Peyer's patch (tissue), 4 donors: ENCODE measurements around the gene NHEJ1.

Experiments used
- POLR2A ChIP-seq, 2 donors: fragments of 450-650 bp; IDR thresholded peaks; one replicate each; pipeline ENCODE4 v1.5.1; 2017; ENCODE audit warnings: antibody characterized with exemption in 2 of 2, mild to moderate bottlenecking in 2 of 2, moderate library complexity in 2 of 2
- TF ChIP-seq, protein P1 (sequence below), 6 experiments: fragments of 450-650 bp in 4 of 6; fragments of 200-600 bp in 2 of 6; sonication (generic) in 1 of 6; IDR thresholded peaks; one replicate each; pipeline ENCODE4 v1.5.1; 2017 to 2019; ENCODE audit warnings: antibody characterized with exemption in 6 of 6, mild to moderate bottlenecking in 3 of 6, moderate library complexity in 1 of 6

- TF ChIP-seq POLR2A (IDR thresholded peaks at IDR 0.05) = no peak
- TF ChIP-seq, protein P1, sequence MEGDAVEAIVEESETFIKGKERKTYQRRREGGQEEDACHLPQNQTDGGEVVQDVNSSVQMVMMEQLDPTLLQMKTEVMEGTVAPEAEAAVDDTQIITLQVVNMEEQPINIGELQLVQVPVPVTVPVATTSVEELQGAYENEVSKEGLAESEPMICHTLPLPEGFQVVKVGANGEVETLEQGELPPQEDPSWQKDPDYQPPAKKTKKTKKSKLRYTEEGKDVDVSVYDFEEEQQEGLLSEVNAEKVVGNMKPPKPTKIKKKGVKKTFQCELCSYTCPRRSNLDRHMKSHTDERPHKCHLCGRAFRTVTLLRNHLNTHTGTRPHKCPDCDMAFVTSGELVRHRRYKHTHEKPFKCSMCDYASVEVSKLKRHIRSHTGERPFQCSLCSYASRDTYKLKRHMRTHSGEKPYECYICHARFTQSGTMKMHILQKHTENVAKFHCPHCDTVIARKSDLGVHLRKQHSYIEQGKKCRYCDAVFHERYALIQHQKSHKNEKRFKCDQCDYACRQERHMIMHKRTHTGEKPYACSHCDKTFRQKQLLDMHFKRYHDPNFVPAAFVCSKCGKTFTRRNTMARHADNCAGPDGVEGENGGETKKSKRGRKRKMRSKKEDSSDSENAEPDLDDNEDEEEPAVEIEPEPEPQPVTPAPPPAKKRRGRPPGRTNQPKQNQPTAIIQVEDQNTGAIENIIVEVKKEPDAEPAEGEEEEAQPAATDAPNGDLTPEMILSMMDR (IDR thresholded peaks at IDR 0.05) = no peak
Observed at GRCh38 chr2:219094171-219094570, 66.4 kb downstream of the NHEJ1 start.
